PC-9 (cell line): ENCODE results near the gene PEX14. TPM values are rescaled to one million over a fixed set of nuclear protein-coding genes. Genes with fewer than 3 reads are reported as not detected.

Experiments
- BruUV-seq: library from RNA; stranded (reverse); fragments of 400-500 nt; replicated peaks from 2 replicates; lab custom pipeline; 2021; lab: Mats Ljungman, UMichigan
- CTCF ChIA-PET: fragments of 300-600 bp; sonication (Branson Sonifier 250); formaldehyde crosslinking; loops from one replicate; lab custom pipeline; 2022; ENCODE audit warnings: antibody characterized with exemption; lab: Charles Lee
- POLR2A ChIA-PET: fragments of 300-600 bp; sonication (Branson Sonifier 250); formaldehyde crosslinking; loops from one replicate; lab custom pipeline; 2022; ENCODE audit warnings: antibody characterized with exemption; ENCODE audit not compliant: unreplicated experiment; lab: Charles Lee
- DNase-seq, 2 experiments: peaks; one replicate each; pipeline versions ENCODE4 v3.0.0 to v3.0.0-alpha.2; 2015 to 2022; ENCODE audit warnings: mixed read lengths in 1 of 2
- H2AFZ ChIP-seq: fragments of 200-600 bp; sonication (generic); 2 replicates; pipeline ENCODE4 v1.8.1; 2017; ENCODE audit warnings: antibody characterized with exemption
- H3F3A ChIP-seq: fragments of 200-600 bp; sonication (generic); 2 replicates; pipeline ENCODE4 v1.8.1; 2017; ENCODE audit warnings: antibody characterized with exemption, mild to moderate bottlenecking, low read depth; ENCODE audit not compliant: insufficient read depth
- H3K27ac ChIP-seq: fragments of 200-600 bp; sonication (generic); 2 replicates; pipeline ENCODE4 v1.6.1; 2016; ENCODE audit warnings: mixed run types
- H3K27me3 ChIP-seq: fragments of 200-600 bp; sonication (generic); 2 replicates; pipeline ENCODE4 v1.6.1; 2016; ENCODE audit warnings: low read depth, mixed run types; ENCODE audit not compliant: insufficient read depth
- H3K36me3 ChIP-seq: fragments of 200-600 bp; sonication (generic); 2 replicates; pipeline ENCODE4 v1.6.1; 2016; ENCODE audit warnings: low read depth, mixed run types
- H3K4me1 ChIP-seq: fragments of 200-600 bp; sonication (generic); replicated peaks from 2 replicates; pipeline ENCODE4 v1.6.1; 2016; ENCODE audit warnings: mixed run types; ENCODE audit not compliant: insufficient read depth
- H3K4me2 ChIP-seq: fragments of 200-600 bp; sonication (generic); 2 replicates; pipeline ENCODE4 v1.6.1; 2017; ENCODE audit warnings: mixed run types
- H3K4me3 ChIP-seq: fragments of 200-600 bp; sonication (generic); 2 replicates; pipeline ENCODE4 v1.6.1; 2016; ENCODE audit warnings: mixed run types
- H3K79me2 ChIP-seq: fragments of 200-600 bp; sonication (generic); 2 replicates; pipeline ENCODE4 v1.6.1; 2017; ENCODE audit warnings: low read depth, mixed run types
- H3K9me2 ChIP-seq: fragments of 200-600 bp; sonication (generic); 2 replicates; pipeline ENCODE4 v1.8.1; 2017; ENCODE audit warnings: mild to moderate bottlenecking; ENCODE audit not compliant: insufficient read depth
- H3K9me3 ChIP-seq: fragments of 200-600 bp; sonication (generic); 2 replicates; pipeline ENCODE4 v1.8.1; 2016; ENCODE audit warnings: low read depth; ENCODE audit not compliant: insufficient read depth
- H4K20me1 ChIP-seq: fragments of 200-600 bp; sonication (generic); 2 replicates; pipeline ENCODE4 v1.8.1; 2017; ENCODE audit not compliant: insufficient read depth
- CTCF ChIP-seq: fragments of 200-600 bp; sonication (generic); conservative IDR thresholded peaks from 2 replicates; pipeline ENCODE4 v1.6.1; 2017; ENCODE audit warnings: mixed run types, antibody characterized with exemption, mild to moderate bottlenecking, moderate library complexity
- EZH2 ChIP-seq: fragments of 200-600 bp; sonication (generic); IDR thresholded peaks from 2 replicates; pipeline ENCODE4 v1.8.0; 2017; ENCODE audit warnings: antibody characterized with exemption, low read depth
- intact Hi-C: fragments of 100-400 bp; cut with micrococcal nuclease; formaldehyde crosslinking; loops from one replicate; pipeline ENCODE4 v1.10.0; 2022; ENCODE audit not compliant: unreplicated experiment
- total RNA-seq: library from RNA; stranded (reverse); gene quantifications from 2 replicates; pipeline ENCODE4 v1.2.3, GENCODE V29; 2021

Gene PEX14
- total RNA-seq, 1 experiment from 2014 or later, result 28.3 TPM

GRCh38 chr1:10670190-10670589 is 195.4 kb downstream of the PEX14 start:
- Histone ChIP-seq H3K4me1 (no peaks in the 10 kb centered on the region), H3K9me2 (no peaks in the 10 kb centered on the region), H3K27me3 (no peaks in the 10 kb centered on the region), H3K27ac (no peak overlapping the region), H4K20me1 (no peaks in the 10 kb centered on the region), H3K79me2 (no peaks in the 10 kb centered on the region), H3K4me2 (no peak overlapping the region), H2AFZ (no peak overlapping the region), H3K36me3 (no peaks in the 10 kb centered on the region), H3F3A (no peaks in the 10 kb centered on the region), H3K4me3 (no peak overlapping the region), H3K9me3 (no peaks in the 10 kb centered on the region)
- ChIA-PET CTCF (no interaction called here), POLR2A (no interaction called here)
- DNase-seq, result no peak
- intact Hi-C loops, result no loop called here
- no peak for TF ChIP-seq EZH2
- BruUV-seq, result no TSS peak

GRCh38 chr1:10671090-10671489 is 196.3 kb downstream of the PEX14 start:
- H3K4me1 ChIP-seq, result no peaks in the 10 kb centered on the region
- H3K9me2 ChIP-seq, result no peaks in the 10 kb centered on the region
- H3K9me3 ChIP-seq, result no peaks in the 10 kb centered on the region
- DNase-seq, result no peak
- POLR2A ChIA-PET, result no interaction called here
- TF ChIP-seq CTCF, result no peak
- no peak for TF ChIP-seq EZH2
- no TSS peak for BruUV-seq
- H2AFZ ChIP-seq, result no peak overlapping the region
- no peaks in the 10 kb centered on the region for H3K36me3 ChIP-seq
- no peak overlapping the region for H3K4me2 ChIP-seq
- H3K4me3 ChIP-seq, result no peak overlapping the region
- CTCF ChIA-PET, result no interaction called here
- H3K27me3 ChIP-seq, result no peaks in the 10 kb centered on the region
- H3K79me2 ChIP-seq, result no peaks in the 10 kb centered on the region
- no peaks in the 10 kb centered on the region for H4K20me1 ChIP-seq
- intact Hi-C loops, result no loop called here
- no peak overlapping the region for H3K27ac ChIP-seq
- H3F3A ChIP-seq, result no peaks in the 10 kb centered on the region

- BruUV-seq, result no TSS peak
- H3K36me3 ChIP-seq, result no peaks in the 10 kb centered on the region
- no peak overlapping the region for H3K4me3 ChIP-seq
- H3K27ac ChIP-seq, result no peak overlapping the region
- POLR2A ChIA-PET, result no interaction called here
- intact Hi-C loops, result no loop called here
- no peaks in the 10 kb centered on the region for H3K79me2 ChIP-seq
- no peak overlapping the region for H3K4me2 ChIP-seq
- TF ChIP-seq CTCF (no peak), EZH2 (no peak)
- no peaks in the 10 kb centered on the region for H3K9me2 ChIP-seq
- no peaks in the 10 kb centered on the region for H3K27me3 ChIP-seq
- H2AFZ ChIP-seq, result no peak overlapping the region
- no peak for DNase-seq
- H4K20me1 ChIP-seq, result no peaks in the 10 kb centered on the region
- CTCF ChIA-PET, result no interaction called here
- no peaks in the 10 kb centered on the region for H3K9me3 ChIP-seq
- no peaks in the 10 kb centered on the region for H3F3A ChIP-seq
- H3K4me1 ChIP-seq, result no peaks in the 10 kb centered on the region
These were observed 197.0 kb downstream of the PEX14 start for GRCh38 chr1:10671622-10672342.
